OCI-LY3 (cell line): ENCODE measurements around the gene ANKRD34B.

ENCODE experiments used
- H2AFZ ChIP-seq: fragments of 200-600, 300-600 bp; shearing (Covaris generic); 2 replicates; pipeline ENCODE4 v1.6.0; 2014; ENCODE audit warnings: antibody characterized with exemption, low read depth, low read length
- H3K27ac ChIP-seq: fragments of 200-600, 300-600 bp; sonication (generic); 2 replicates; pipeline ENCODE4 v1.5.1; 2014; ENCODE audit warnings: mild to moderate bottlenecking, low read length, moderate library complexity, mixed read lengths
- H3K27me3 ChIP-seq: fragments of 200-600, 300-600 bp; sonication (generic); 2 replicates; pipeline ENCODE4 v1.6.1; 2014; ENCODE audit warnings: low read depth, low read length, mixed read lengths
- H3K36me3 ChIP-seq: fragments of 200-600, 300-600 bp; sonication (generic); replicated peaks from 2 replicates; pipeline ENCODE3; 2014; ENCODE audit warnings: low read depth, low read length, mixed read lengths
- H3K4me1 ChIP-seq: fragments of 300-600, 200-600 bp; sonication (generic); 2 replicates; pipeline ENCODE4 v1.6.1; 2014; ENCODE audit warnings: low read length, mixed read lengths
- H3K4me2 ChIP-seq: fragments of 200-600, 300-600 bp; sonication (generic); 2 replicates; pipeline ENCODE4 v1.6.1; 2014; ENCODE audit warnings: low read length, mixed read lengths
- H3K4me3 ChIP-seq: fragments of 300-600, 200-600 bp; sonication (generic); 2 replicates; pipeline ENCODE4 v1.5.1; 2014; ENCODE audit warnings: antibody characterized with exemption, mild to moderate bottlenecking, low read length, moderate library complexity
- H3K79me2 ChIP-seq: fragments of 300-600, 200-600 bp; shearing (Covaris generic); 2 replicates; pipeline ENCODE4 v1.6.1; 2014; ENCODE audit warnings: mild to moderate bottlenecking, low read length, mixed read lengths
- H3K9ac ChIP-seq: fragments of 300-600, 200-600 bp; shearing (Covaris generic); 2 replicates; pipeline ENCODE4 v1.6.0; 2014; ENCODE audit warnings: mild to moderate bottlenecking, low read length, moderate library complexity
- H3K9me3 ChIP-seq: fragments of 200-600, 300-600 bp; shearing (Covaris generic); 2 replicates; pipeline ENCODE4 v1.6.1; 2014; ENCODE audit warnings: low read length, mixed read lengths; ENCODE audit not compliant: insufficient read depth
- H4K20me1 ChIP-seq: fragments of 200-600, 300-600 bp; sonication (generic); 2 replicates; pipeline ENCODE4 v1.6.1; 2016; ENCODE audit warnings: low read length, mixed read lengths; ENCODE audit not compliant: insufficient read depth
- EZH2phosphoT487 ChIP-seq: fragments of 200-600 bp; shearing (Covaris generic); IDR thresholded peaks from 2 replicates; pipeline ENCODE4 v1.6.1; 2018; ENCODE audit warnings: antibody characterized with exemption, mixed run types, low read depth
- TF ChIP-seq, protein P1 (sequence below): fragments of 200-600, 300-600 bp; sonication (generic); IDR thresholded peaks from 2 replicates; pipeline ENCODE4 v1.5.1; 2014; ENCODE audit warnings: antibody characterized with exemption, low read length, low read depth

ANKRD34B gene

DNA sequence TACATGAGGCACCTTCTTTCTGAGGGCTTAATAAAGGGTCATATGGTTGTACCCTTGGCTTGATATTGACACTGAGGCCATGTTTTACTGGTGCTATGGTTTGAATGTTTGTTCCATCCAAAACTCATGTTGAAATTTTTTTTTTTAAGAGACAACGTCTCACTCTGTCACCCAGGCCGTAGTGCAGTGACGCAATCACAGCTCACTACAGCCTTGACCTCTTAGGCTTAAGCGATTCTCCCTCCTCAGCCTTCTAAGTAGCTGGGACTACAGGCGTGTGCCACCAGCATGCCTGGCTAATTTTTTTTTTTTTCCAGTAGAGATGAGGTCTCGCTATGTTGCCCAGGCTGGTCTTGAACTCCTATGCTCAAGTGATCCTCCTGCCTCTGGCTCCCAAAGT, 61.2 kb downstream of the ANKRD34B start:
- Histone ChIP-seq H3K9me3 (no peaks in the 10 kb centered on the region), H3K27ac (no peak overlapping the region), H3K4me1 (no peaks in the 10 kb centered on the region), H3K9ac (no peak overlapping the region), H3K27me3 (no peaks in the 10 kb centered on the region), H3K4me3 (no peak overlapping the region), H4K20me1 (no peaks in the 10 kb centered on the region), H3K36me3 (no peaks in the 10 kb centered on the region), H3K4me2 (no peak overlapping the region), H2AFZ (no peak overlapping the region), H3K79me2 (no peaks in the 10 kb centered on the region)
- TF ChIP-seq EZH2phosphoT487, result no peak
- TF ChIP-seq, protein P1, sequence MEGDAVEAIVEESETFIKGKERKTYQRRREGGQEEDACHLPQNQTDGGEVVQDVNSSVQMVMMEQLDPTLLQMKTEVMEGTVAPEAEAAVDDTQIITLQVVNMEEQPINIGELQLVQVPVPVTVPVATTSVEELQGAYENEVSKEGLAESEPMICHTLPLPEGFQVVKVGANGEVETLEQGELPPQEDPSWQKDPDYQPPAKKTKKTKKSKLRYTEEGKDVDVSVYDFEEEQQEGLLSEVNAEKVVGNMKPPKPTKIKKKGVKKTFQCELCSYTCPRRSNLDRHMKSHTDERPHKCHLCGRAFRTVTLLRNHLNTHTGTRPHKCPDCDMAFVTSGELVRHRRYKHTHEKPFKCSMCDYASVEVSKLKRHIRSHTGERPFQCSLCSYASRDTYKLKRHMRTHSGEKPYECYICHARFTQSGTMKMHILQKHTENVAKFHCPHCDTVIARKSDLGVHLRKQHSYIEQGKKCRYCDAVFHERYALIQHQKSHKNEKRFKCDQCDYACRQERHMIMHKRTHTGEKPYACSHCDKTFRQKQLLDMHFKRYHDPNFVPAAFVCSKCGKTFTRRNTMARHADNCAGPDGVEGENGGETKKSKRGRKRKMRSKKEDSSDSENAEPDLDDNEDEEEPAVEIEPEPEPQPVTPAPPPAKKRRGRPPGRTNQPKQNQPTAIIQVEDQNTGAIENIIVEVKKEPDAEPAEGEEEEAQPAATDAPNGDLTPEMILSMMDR, result no peak

DNA sequence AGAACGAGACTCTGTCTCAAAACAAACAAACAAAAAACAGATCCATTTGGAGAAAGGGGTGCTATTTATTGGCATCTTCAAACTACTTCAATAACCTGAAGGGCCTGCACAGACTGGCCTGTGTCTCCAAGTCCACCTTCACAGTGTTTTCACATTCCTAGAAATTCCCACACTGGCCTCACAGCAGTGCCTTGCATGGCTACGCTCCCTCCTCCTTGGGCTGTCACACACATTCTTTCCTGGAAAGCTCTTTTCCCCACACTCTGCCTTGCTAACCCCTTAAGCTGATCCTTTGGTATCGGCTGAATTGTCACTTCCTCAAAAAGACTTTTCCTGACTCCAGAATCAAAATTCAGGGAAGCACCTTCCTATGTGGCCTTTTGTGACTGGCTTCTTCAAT, 62.4 kb downstream of the ANKRD34B start:
- H3K9ac ChIP-seq, result no peak overlapping the region
- H4K20me1 ChIP-seq, result no peaks in the 10 kb centered on the region
- no peaks in the 10 kb centered on the region for H3K36me3 ChIP-seq
- H3K27me3 ChIP-seq, result no peaks in the 10 kb centered on the region
- H2AFZ ChIP-seq, result no peak overlapping the region
- no peaks in the 10 kb centered on the region for H3K4me1 ChIP-seq
- H3K4me3 ChIP-seq, result no peak overlapping the region
- no peak overlapping the region for H3K27ac ChIP-seq
- no peak overlapping the region for H3K4me2 ChIP-seq
- H3K79me2 ChIP-seq, result no peaks in the 10 kb centered on the region
- TF ChIP-seq EZH2phosphoT487, result no peak
- TF ChIP-seq, protein P1, result no peak
- no peaks in the 10 kb centered on the region for H3K9me3 ChIP-seq
